ENCODE measurements around the gene RAVER2. TPM values are rescaled to one million over a fixed set of nuclear protein-coding genes. Genes with fewer than 3 reads are reported as not detected.
"Not testable (repeated sequence)": the region's sequence is repeated elsewhere in the genome, so short reads cannot be mapped to it uniquely, and the experiment has no call there.

RAVER2 gene
- polyA plus RNA-seq, 1 donor (not counting 4 experiments of a cell fraction or from before 2014, with no cell fraction given): 9.1 TPM

DNA sequence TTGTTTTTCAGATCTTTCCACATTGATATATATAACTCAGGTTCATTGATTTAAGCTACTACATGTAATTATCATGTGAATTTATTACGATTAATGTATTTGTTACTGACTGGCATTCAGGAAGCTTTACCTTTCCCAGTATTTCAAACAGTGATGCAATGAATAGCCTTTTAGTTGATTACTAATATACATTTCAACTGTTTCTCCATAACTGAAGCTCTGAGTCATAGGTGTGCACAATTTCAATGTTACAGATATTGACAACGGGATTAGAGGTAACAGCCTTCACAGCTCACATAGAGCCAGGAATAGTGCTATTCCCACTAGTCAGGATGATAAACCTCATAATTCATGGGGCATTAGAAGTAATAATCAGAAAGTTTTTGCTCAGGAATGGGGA is 25.1 kb downstream of the RAVER2 start:
- Histone ChIP-seq H2AFZ (ENCODE audit: control insufficient read depth, low read length) (no peak overlapping the region), H3K27me3 (ENCODE audit: control insufficient read depth, extremely low read depth, insufficient read depth, low read length) (no peaks in the 10 kb centered on the region), H3K4me2 (ENCODE audit: control insufficient read depth, extremely low read depth, insufficient read depth, low read depth, low read length) (no peak overlapping the region), H3K9me1 (ENCODE audit: control insufficient read depth, extremely low read depth, insufficient read depth, low read length) (no peaks in the 10 kb centered on the region), H3K4me1 (ENCODE audit: control insufficient read depth, extremely low read depth, insufficient read depth, low read length) (no peaks in the 10 kb centered on the region), H3K9me3 (ENCODE audit: control insufficient read depth, low read depth, low read length) (no peaks in the 10 kb centered on the region), H3K9ac (ENCODE audit: control insufficient read depth, extremely low read depth, insufficient read depth, low read length) (no peak overlapping the region), H3K36me3 (ENCODE audit: control insufficient read depth in 2 of 2, extremely low read depth in 1 of 2, insufficient read depth in 2 of 2, low read length in 2 of 2) (no peaks in the 10 kb centered on the region), H3K79me2 (ENCODE audit: control insufficient read depth, insufficient read depth, low read length) (no peaks in the 10 kb centered on the region), H3K4me3 (ENCODE audit: control insufficient read depth in 2 of 3, extremely low read depth in 1 of 3, insufficient read depth in 2 of 3, low read depth in 1 of 3, low read length in 3 of 3) (no peak overlapping the region), H4K20me1 (ENCODE audit: control insufficient read depth, extremely low read depth, insufficient read depth, low read length) (no peaks in the 10 kb centered on the region), H3K27ac (ENCODE audit: control insufficient read depth, insufficient read depth, low read length) (no peak overlapping the region)
- no peak for DNase-seq (ENCODE audit: low read depth, low spot score)
- no peak for TF ChIP-seq EZH2 (IDR thresholded peaks at IDR 0.05; ENCODE audit: low read length)
- TF ChIP-seq, protein P1, sequence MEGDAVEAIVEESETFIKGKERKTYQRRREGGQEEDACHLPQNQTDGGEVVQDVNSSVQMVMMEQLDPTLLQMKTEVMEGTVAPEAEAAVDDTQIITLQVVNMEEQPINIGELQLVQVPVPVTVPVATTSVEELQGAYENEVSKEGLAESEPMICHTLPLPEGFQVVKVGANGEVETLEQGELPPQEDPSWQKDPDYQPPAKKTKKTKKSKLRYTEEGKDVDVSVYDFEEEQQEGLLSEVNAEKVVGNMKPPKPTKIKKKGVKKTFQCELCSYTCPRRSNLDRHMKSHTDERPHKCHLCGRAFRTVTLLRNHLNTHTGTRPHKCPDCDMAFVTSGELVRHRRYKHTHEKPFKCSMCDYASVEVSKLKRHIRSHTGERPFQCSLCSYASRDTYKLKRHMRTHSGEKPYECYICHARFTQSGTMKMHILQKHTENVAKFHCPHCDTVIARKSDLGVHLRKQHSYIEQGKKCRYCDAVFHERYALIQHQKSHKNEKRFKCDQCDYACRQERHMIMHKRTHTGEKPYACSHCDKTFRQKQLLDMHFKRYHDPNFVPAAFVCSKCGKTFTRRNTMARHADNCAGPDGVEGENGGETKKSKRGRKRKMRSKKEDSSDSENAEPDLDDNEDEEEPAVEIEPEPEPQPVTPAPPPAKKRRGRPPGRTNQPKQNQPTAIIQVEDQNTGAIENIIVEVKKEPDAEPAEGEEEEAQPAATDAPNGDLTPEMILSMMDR (optimal IDR thresholded peaks at IDR 0.05 in 1 of 3, IDR thresholded peaks at IDR 0.05 in 1 of 3, conservative IDR thresholded peaks at IDR 0.05 in 1 of 3; ENCODE audit: extremely low read depth in 1 of 3, insufficient read depth in 2 of 3, low read length in 3 of 3): no peak
- dilution Hi-C loops (cut with MboI; ENCODE audit: extremely low pct_ligation_motif_present, low sequenced_read_pairs): no loop called here
- no peak for FAIRE-seq

DNA sequence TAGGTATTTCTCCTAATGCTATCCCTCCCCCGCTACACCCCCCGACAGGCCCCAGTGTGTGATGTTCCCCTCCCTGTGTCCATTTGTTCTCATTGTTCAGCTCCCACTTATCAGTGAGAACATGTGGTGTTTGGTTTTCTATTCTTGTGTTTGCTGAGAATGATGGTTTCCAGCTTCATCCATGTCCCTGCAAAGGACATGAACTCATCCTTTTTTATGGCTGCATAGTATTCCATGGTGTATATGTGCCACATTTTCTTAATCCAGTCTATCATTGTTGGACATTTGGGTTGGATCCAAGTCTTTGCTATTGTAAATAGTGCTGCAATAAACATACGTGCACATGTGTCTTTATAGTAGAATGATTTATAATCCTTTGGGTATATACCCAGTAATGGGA is 28.4 kb downstream of the RAVER2 start:
- H3K9me1 ChIP-seq (ENCODE audit: control insufficient read depth, extremely low read depth, insufficient read depth, low read length); H3K4me3 ChIP-seq (ENCODE audit: control insufficient read depth in 2 of 3, extremely low read depth in 1 of 3, insufficient read depth in 2 of 3, low read depth in 1 of 3, low read length in 3 of 3); H3K27ac ChIP-seq (ENCODE audit: control insufficient read depth, insufficient read depth, low read length); H3K9me3 ChIP-seq (ENCODE audit: control insufficient read depth, low read depth, low read length); H3K9ac ChIP-seq (ENCODE audit: control insufficient read depth, extremely low read depth, insufficient read depth, low read length); FAIRE-seq; dilution Hi-C loops (cut with MboI; ENCODE audit: extremely low pct_ligation_motif_present, low sequenced_read_pairs); H4K20me1 ChIP-seq (ENCODE audit: control insufficient read depth, extremely low read depth, insufficient read depth, low read length); H3K27me3 ChIP-seq (ENCODE audit: control insufficient read depth, extremely low read depth, insufficient read depth, low read length); H2AFZ ChIP-seq (ENCODE audit: control insufficient read depth, low read length); H3K4me1 ChIP-seq (ENCODE audit: control insufficient read depth, extremely low read depth, insufficient read depth, low read length); H3K79me2 ChIP-seq (ENCODE audit: control insufficient read depth, insufficient read depth, low read length); DNase-seq (ENCODE audit: low read depth, low spot score); H3K4me2 ChIP-seq (ENCODE audit: control insufficient read depth, extremely low read depth, insufficient read depth, low read depth, low read length); H3K36me3 ChIP-seq (ENCODE audit: control insufficient read depth in 2 of 2, extremely low read depth in 1 of 2, insufficient read depth in 2 of 2, low read length in 2 of 2): not testable (repeated sequence)

- FAIRE-seq: no peak
- TF ChIP-seq EZH2 (IDR thresholded peaks at IDR 0.05; ENCODE audit: low read length): no peak
- TF ChIP-seq, protein P1 (optimal IDR thresholded peaks at IDR 0.05 in 1 of 3, IDR thresholded peaks at IDR 0.05 in 1 of 3, conservative IDR thresholded peaks at IDR 0.05 in 1 of 3; ENCODE audit: extremely low read depth in 1 of 3, insufficient read depth in 2 of 3, low read length in 3 of 3): no peak
- no peak overlapping the region for H3K9ac ChIP-seq (ENCODE audit: control insufficient read depth, extremely low read depth, insufficient read depth, low read length)
Observed at GRCh38 chr1:64775113-64775512, 30.2 kb downstream of the RAVER2 start.

DNA sequence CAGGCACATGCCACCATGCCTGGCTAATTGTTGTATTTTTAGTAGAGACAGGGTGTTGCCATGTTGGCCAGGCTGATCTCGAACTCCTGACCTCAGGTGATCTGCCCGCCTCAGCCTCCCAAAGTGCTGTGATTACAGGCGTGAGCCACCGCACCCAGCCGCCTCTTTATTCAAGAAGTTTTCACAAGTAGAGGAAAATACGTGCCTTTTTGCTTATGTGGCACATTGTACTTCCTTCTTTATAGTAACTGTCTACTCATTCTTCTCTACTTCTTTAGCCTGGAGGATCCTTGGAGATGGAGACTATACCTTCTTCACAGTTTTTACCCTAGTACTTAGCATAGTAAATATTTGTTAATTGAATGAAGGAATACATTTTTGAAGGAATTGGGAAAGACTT is 37.2 kb downstream of the RAVER2 start:
- H3K9me3 ChIP-seq (ENCODE audit: control insufficient read depth, low read depth, low read length); H3K9ac ChIP-seq (ENCODE audit: control insufficient read depth, extremely low read depth, insufficient read depth, low read length); H3K36me3 ChIP-seq (ENCODE audit: control insufficient read depth in 2 of 2, extremely low read depth in 1 of 2, insufficient read depth in 2 of 2, low read length in 2 of 2); H3K4me3 ChIP-seq (ENCODE audit: control insufficient read depth in 2 of 3, extremely low read depth in 1 of 3, insufficient read depth in 2 of 3, low read depth in 1 of 3, low read length in 3 of 3); H4K20me1 ChIP-seq (ENCODE audit: control insufficient read depth, extremely low read depth, insufficient read depth, low read length); FAIRE-seq; H3K4me2 ChIP-seq (ENCODE audit: control insufficient read depth, extremely low read depth, insufficient read depth, low read depth, low read length); H2AFZ ChIP-seq (ENCODE audit: control insufficient read depth, low read length); DNase-seq (ENCODE audit: low read depth, low spot score); H3K27me3 ChIP-seq (ENCODE audit: control insufficient read depth, extremely low read depth, insufficient read depth, low read length); H3K9me1 ChIP-seq (ENCODE audit: control insufficient read depth, extremely low read depth, insufficient read depth, low read length); H3K4me1 ChIP-seq (ENCODE audit: control insufficient read depth, extremely low read depth, insufficient read depth, low read length); H3K79me2 ChIP-seq (ENCODE audit: control insufficient read depth, insufficient read depth, low read length); dilution Hi-C loops (cut with MboI; ENCODE audit: extremely low pct_ligation_motif_present, low sequenced_read_pairs); H3K27ac ChIP-seq (ENCODE audit: control insufficient read depth, insufficient read depth, low read length): not testable (repeated sequence)

More at GRCh38 chr1:64775113-64775512, 30.2 kb downstream of the RAVER2 start:
- Histone ChIP-seq H3K9me3 (ENCODE audit: control insufficient read depth, low read depth, low read length) (no peaks in the 10 kb centered on the region), H3K36me3 (ENCODE audit: control insufficient read depth in 2 of 2, extremely low read depth in 1 of 2, insufficient read depth in 2 of 2, low read length in 2 of 2) (no peaks in the 10 kb centered on the region), H3K4me3 (ENCODE audit: control insufficient read depth in 2 of 3, extremely low read depth in 1 of 3, insufficient read depth in 2 of 3, low read depth in 1 of 3, low read length in 3 of 3) (no peak overlapping the region), H3K27me3 (ENCODE audit: control insufficient read depth, extremely low read depth, insufficient read depth, low read length) (no peaks in the 10 kb centered on the region), H3K79me2 (ENCODE audit: control insufficient read depth, insufficient read depth, low read length) (no peaks in the 10 kb centered on the region), H4K20me1 (ENCODE audit: control insufficient read depth, extremely low read depth, insufficient read depth, low read length) (no peaks in the 10 kb centered on the region), H3K4me2 (ENCODE audit: control insufficient read depth, extremely low read depth, insufficient read depth, low read depth, low read length) (no peak overlapping the region), H3K9me1 (ENCODE audit: control insufficient read depth, extremely low read depth, insufficient read depth, low read length) (no peaks in the 10 kb centered on the region), H2AFZ (ENCODE audit: control insufficient read depth, low read length) (no peak overlapping the region), H3K4me1 (ENCODE audit: control insufficient read depth, extremely low read depth, insufficient read depth, low read length) (no peaks in the 10 kb centered on the region), H3K27ac (ENCODE audit: control insufficient read depth, insufficient read depth, low read length) (no peak overlapping the region)
- dilution Hi-C loops (cut with MboI; ENCODE audit: extremely low pct_ligation_motif_present, low sequenced_read_pairs): no loop called here
- no peak for DNase-seq (ENCODE audit: low read depth, low spot score)

All from keratinocyte (primary cell).